K562 (cell line): ENCODE results near the gene NISCH. TPM values are rescaled to one million over a fixed set of nuclear protein-coding genes. Genes with fewer than 3 reads are reported as not detected.

Source experiments
- ATAC-seq: fragments of 200-7000 bp; cut with Tn5 transposase; 3 replicates; pipeline ENCODE4 v1.9.1; 2020; ENCODE audit warnings: moderate library complexity
- BruUV-seq: library from RNA; stranded (reverse); fragments of 400-500 nt; replicated peaks from 2 replicates; lab custom pipeline; 2021; lab: Mats Ljungman, UMichigan
- CTCF ChIA-PET: fragments of 300-600 bp; formaldehyde crosslinking; extraction: SDS; loops from one replicate; lab custom pipeline; 2021; ENCODE audit warnings: low intra/inter-chr PET ratio; lab: Yijun Ruan, JAX
- POLR2A ChIA-PET: fragments of 300-600, 350-650 bp; sonication (Branson Sonifier 250); formaldehyde crosslinking; extraction: SDS; loops from one replicate; lab custom pipeline; 2021; ENCODE audit warnings: antibody characterized with exemption, inconsistent platforms; lab: Yijun Ruan, JAX
- DNase-seq, 4 experiments: peaks; one replicate each; pipeline versions ENCODE4 v3.0.0 to v3.0.0-alpha.2; 2011 to 2018; ENCODE audit warnings: low spot score in 3 of 4, mixed read lengths in 3 of 4; ENCODE audit errors: extremely low read depth in 1 of 4
- FAIRE-seq: peaks from 2 replicates; lab custom pipeline; 2011; peaks lifted over from hg19 to GRCh38; lab: Jason Lieb, UNC
- H2AFZ ChIP-seq: 2 replicates; pipeline ENCODE4 v1.6.0; 2011; ENCODE audit warnings: low read depth, low read length, control low read depth, inconsistent platforms
- H3K27ac ChIP-seq: fragments of 200-600 bp; 3 replicates; pipeline ENCODE4 v1.8.0; 2011; ENCODE audit warnings: low read depth, mild to moderate bottlenecking, control low read depth, inconsistent platforms, low read length, moderate library complexity, mixed read lengths; ENCODE audit errors: extremely low read depth
- H3K27me3 ChIP-seq, 2 experiments: fragments of 300-600 bp in 1 of 2; 2 replicates in 1 of 2; 3 replicates in 1 of 2; pipeline versions ENCODE4 v1.6.0 to v1.8.0; 2011; ENCODE audit warnings: inconsistent platforms in 2 of 2, low read length in 2 of 2, mild to moderate bottlenecking in 1 of 2, mixed read lengths in 1 of 2, moderate library complexity in 1 of 2; ENCODE audit not compliant: control insufficient read depth in 2 of 2, insufficient read depth in 2 of 2
- H3K36me3 ChIP-seq: fragments of 300-600 bp; 3 replicates; pipeline ENCODE4 v1.8.0; 2011; ENCODE audit warnings: mild to moderate bottlenecking, low read length, inconsistent platforms; ENCODE audit not compliant: control insufficient read depth, insufficient read depth
- H3K4me1 ChIP-seq, 2 experiments: fragments of 200-600 bp in 1 of 2; replicated peaks in 1 of 2; 2 replicates in 1 of 2; 3 replicates in 1 of 2; pipeline versions ENCODE4 v1.5.1 to v1.8.0; 2011; ENCODE audit warnings: inconsistent platforms in 2 of 2, low read length in 2 of 2, mild to moderate bottlenecking in 1 of 2, mixed read lengths in 1 of 2, moderate library complexity in 1 of 2; ENCODE audit not compliant: control insufficient read depth in 2 of 2, insufficient read depth in 2 of 2
- H3K4me2 ChIP-seq: 2 replicates; pipeline ENCODE4 v1.6.1; 2011; ENCODE audit warnings: low read length, control low read depth, inconsistent platforms, mixed read lengths; ENCODE audit not compliant: insufficient read depth
- H3K4me3 ChIP-seq: fragments of 200-600 bp; sonication (generic), shearing (Covaris generic); 2 replicates; pipeline ENCODE4 v1.5.1; 2016; ENCODE audit warnings: control low read depth, inconsistent platforms
- H3K79me2 ChIP-seq: fragments of 200-600 bp; 3 replicates; pipeline ENCODE4 v1.8.0; 2011; ENCODE audit warnings: low read length, inconsistent platforms; ENCODE audit not compliant: control insufficient read depth, insufficient read depth
- H3K9ac ChIP-seq, 2 experiments: 2 replicates each; pipeline versions ENCODE4 v1.6.0 to v1.6.1; 2011; ENCODE audit warnings: low read depth in 2 of 2, low read length in 2 of 2, control low read depth in 1 of 2, inconsistent platforms in 1 of 2, mild to moderate bottlenecking in 1 of 2, mixed read lengths in 1 of 2; ENCODE audit not compliant: insufficient read depth in 1 of 2
- H3K9me1 ChIP-seq: one replicate; pipeline ENCODE4 v1.6.0; 2011; ENCODE audit warnings: inconsistent platforms, mild to moderate bottlenecking, low read length, moderate library complexity; ENCODE audit not compliant: control insufficient read depth, insufficient read depth
- H3K9me3 ChIP-seq: replicated peaks from 2 replicates; pipeline ENCODE4 v1.5.1; 2011; ENCODE audit warnings: low read depth, low read length, inconsistent platforms; ENCODE audit not compliant: control insufficient read depth, insufficient read depth
- H4K20me1 ChIP-seq: replicated peaks from 2 replicates; pipeline ENCODE4 v1.6.1; 2011; ENCODE audit warnings: low read length, inconsistent platforms, mixed read lengths; ENCODE audit not compliant: control insufficient read depth, insufficient read depth
- ARID1B ChIP-seq: fragments of 450-650 bp; IDR thresholded peaks from 2 replicates; pipeline ENCODE4 v1.6.1; 2016; ENCODE audit warnings: antibody characterized with exemption, mild to moderate bottlenecking, inconsistent platforms
- CEBPG ChIP-seq, 3 experiments: fragments of 200-800 bp in 1 of 3; sonication (Bioruptor generic) in 1 of 3; sonication (generic) in 1 of 3; formaldehyde crosslinking in 1 of 3; IDR thresholded peaks in 2 of 3; conservative IDR thresholded peaks in 1 of 3; 2 replicates each; pipeline versions ENCODE4 v1.6.1 to v1.8.0; 2016 to 2022; ENCODE audit warnings: missing compliant biosample characterization in 2 of 3, missing genetic modification characterization in 2 of 3, mild to moderate bottlenecking in 1 of 3, missing genetic modification reagents in 1 of 3
- EP400 ChIP-seq: fragments of 450-650 bp; IDR thresholded peaks from 2 replicates; pipeline ENCODE4 v1.6.1; 2017; ENCODE audit warnings: antibody characterized with exemption, mild to moderate bottlenecking, moderate library complexity
- ETV5 ChIP-seq: sonication (generic); formaldehyde crosslinking; IDR thresholded peaks from 2 replicates; pipeline ENCODE4 v1.4.0; 2020; ENCODE audit warnings: low read depth, mild to moderate bottlenecking, missing genetic modification reagents
- HDAC6 ChIP-seq: IDR thresholded peaks from 2 replicates; pipeline ENCODE4 v1.6.1; 2012; ENCODE audit warnings: low read depth, mild to moderate bottlenecking, control low read depth, inconsistent platforms, low read length, moderate library complexity
- NCOA1 ChIP-seq: fragments of 450-650 bp; IDR thresholded peaks from 2 replicates; pipeline ENCODE4 v1.6.1; 2016; ENCODE audit warnings: low read depth
- ZC3H4 ChIP-seq: sonication (generic); formaldehyde crosslinking; IDR thresholded peaks from 2 replicates; pipeline ENCODE4 v1.9.0; 2021; ENCODE audit warnings: missing genetic modification reagents, borderline replicate concordance
- ZNF76 ChIP-seq: fragments of 250-450 bp; sonication (Bioruptor Pico); IDR thresholded peaks from 2 replicates; pipeline ENCODE4 v1.4.0; 2020; ENCODE audit warnings: mild to moderate bottlenecking, moderate library complexity, borderline replicate concordance
- WGBS: fragments of 100-300 bp; shearing (Covaris generic); methylation state at CpG from one replicate; pipeline ENCODE4 v1.1.6; 2016; ENCODE audit warnings: low coverage, mixed read lengths; ENCODE audit not compliant: insufficient coverage; ENCODE audit errors: missing lambda C conversion rate; 5-methylcytosine and 5-hydroxymethylcytosine counted together
- in situ Hi-C: fragments of 300-500 bp; cut with MboI; formaldehyde crosslinking; loops from 4 replicates; pipeline ENCODE4 v1.15.0; 2018; ENCODE audit warnings: inconsistent platforms, mixed read lengths
- intact Hi-C: fragments of 100-400 bp; cut with micrococcal nuclease; formaldehyde crosslinking; loops from 2 replicates; pipeline ENCODE4 v1.14.2; 2022
- polyA plus RNA-seq, 8 experiments: library from polyadenylated mRNA; depleted of rRNA in 4 of 8; stranded (reverse) in 5 of 8; unstranded in 3 of 8; fragments of >200 nt; fragmentation: Nextera tagmentation in 2 of 8; fragmentation: Illumina TruSeq in 1 of 8; extraction: Ambion mirVana in 2 of 8; extraction: Trizol in 1 of 8; gene quantifications; 2 replicates each; pipeline versions ENCODE4 v1.2.1 to v1.2.3, GENCODE V29; 2011 to 2014; ENCODE audit warnings: inconsistent platforms in 1 of 8, missing spikeins in 1 of 8
- total RNA-seq, 7 experiments: library from RNA; depleted of rRNA in 6 of 7; stranded (reverse); fragments of >200 nt in 6 of 7; fragmentation: Illumina TruSeq in 2 of 7; extraction: Trizol in 2 of 7; gene quantifications; 2 replicates each; pipeline versions ENCODE4 v1.2.1 to v1.2.3, GENCODE V29; 2011 to 2021; ENCODE audit warnings: low replicate concordance in 1 of 7
- TF ChIP-seq, protein P1 (sequence below): fragments of 450-650 bp; formaldehyde crosslinking; IDR thresholded peaks from 2 replicates; pipeline ENCODE4 v1.4.0; 2020; ENCODE audit warnings: mild to moderate bottlenecking, moderate library complexity
- TF ChIP-seq, protein P2 (sequence below): fragments of 250-450 bp; sonication (Bioruptor Pico); IDR thresholded peaks from 2 replicates; pipeline ENCODE4 v1.9.0; 2021; ENCODE audit warnings: mild to moderate bottlenecking

NISCH gene
- total and polyA plus RNA-seq, 9 of the 15 experiments (the other 6 are each of a cell fraction or from before 2014, with no cell fraction given) = 0.44 to 43.5 (median 23.4) TPM

DNA sequence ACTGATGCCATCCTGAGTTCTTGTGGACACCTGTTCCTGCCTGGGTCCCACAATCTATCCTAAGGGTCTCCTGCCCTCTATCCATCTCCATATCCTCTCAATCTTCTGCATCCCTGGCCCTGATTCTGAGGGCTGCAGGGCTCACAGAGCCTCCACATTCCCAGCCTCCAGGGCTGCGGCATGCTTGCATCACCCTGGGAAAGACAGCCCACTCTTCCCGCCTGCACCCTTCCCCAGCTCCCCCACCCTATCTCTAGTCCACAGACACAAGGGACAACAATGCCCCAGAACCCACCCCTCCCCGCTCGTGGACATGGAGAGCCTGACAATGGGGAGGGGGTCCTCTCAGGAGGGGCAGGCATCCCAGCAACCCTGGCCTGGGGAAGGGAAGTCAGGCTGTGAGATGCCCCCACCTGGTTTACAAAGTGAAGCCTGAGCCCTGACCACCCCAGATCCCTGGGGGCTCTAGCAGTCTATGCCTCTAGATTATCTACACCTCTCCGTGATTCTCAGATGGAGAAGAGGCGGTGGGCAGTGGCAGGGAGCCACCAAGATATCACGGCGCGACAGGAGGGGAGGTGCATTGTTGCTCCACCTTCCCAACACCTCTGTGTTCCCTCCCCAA lies 20.8 kb upstream of the NISCH start:
- Histone ChIP-seq H3K4me2 (0 out of 2 replicates have a peak overlapping the region, but pooled peaks have one; percentile 17), H3K27me3 (no peaks in the 10 kb centered on the region; a peak in 1 of 5 replicates)
- 13% methylated on average over 7 of the region's 9 CpGs for WGBS

DNA sequence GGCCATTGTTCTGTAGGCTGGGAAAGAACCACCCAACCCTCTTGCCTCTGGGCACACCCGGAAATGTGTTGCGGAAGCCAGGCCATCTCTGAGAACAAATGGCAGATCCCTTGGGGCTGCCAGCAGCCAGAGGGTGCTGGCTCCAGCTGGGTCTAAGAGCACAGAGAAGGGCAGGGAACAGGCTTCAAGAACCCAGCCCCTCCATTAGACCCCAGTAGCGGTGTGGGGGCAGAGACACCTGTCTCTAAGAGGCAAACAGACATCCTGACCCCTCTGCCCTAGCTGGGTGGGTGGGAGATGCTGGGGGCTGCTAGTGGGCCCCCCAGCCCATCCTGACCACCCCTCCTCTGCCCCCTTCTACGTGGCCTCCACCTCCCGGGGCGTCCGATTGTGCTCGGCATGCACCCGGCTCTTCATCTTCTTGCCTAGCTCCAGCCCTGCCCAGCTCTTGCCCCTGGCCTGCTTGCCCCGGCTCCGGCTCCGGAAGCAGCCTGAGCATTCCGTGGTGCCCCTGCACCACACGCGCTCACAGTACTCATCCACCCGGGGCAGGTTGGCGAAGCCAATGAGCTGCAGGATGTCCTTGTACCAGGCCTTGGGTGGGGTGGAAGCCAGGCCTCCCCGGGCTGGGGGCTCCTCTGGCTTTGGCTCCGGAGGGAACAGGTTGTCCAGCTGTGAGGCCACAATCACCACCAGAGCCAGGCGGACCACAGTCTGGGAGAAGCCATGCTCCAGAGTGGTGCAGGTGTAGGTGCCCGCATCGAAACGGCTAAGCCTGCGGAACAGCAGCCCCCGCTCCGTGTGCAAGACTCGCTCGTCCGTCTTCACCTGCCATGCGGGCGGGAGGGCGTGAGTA lies 19.9 kb upstream of the NISCH start:
- no peak for DNase-seq
- no peaks in the 10 kb centered on the region for H3K9me1 ChIP-seq
- CTCF ChIA-PET = no interaction called here
- 42% methylated on average over 21 of the region's 32 CpGs for WGBS
- no peak for ATAC-seq
- H3K36me3 ChIP-seq = no peaks in the 10 kb centered on the region
- H2AFZ ChIP-seq = no peak overlapping the region
- no peak overlapping the region for H3K27ac ChIP-seq
- no peaks in the 10 kb centered on the region for H4K20me1 ChIP-seq
- BruUV-seq = no TSS peak
- H3K9ac ChIP-seq = no peak overlapping the region
- H3K4me2 ChIP-seq = no peak overlapping the region
- H3K4me1 ChIP-seq = peaks cover 0 to 17% of the 10 kb centered on the region in 2 experiments; a peak in 4 of 5 replicates
- intact Hi-C loops = no loop called here
- no peaks in the 10 kb centered on the region; a peak in 1 of 5 replicates for H3K27me3 ChIP-seq
- no peak for FAIRE-seq
- POLR2A ChIA-PET = interaction anchor here (0.7 kb wide), 1 partner anchor 16 kb away, joined by 4 read pairs; no protein-coding TSS in a partner anchor
- no peak for TF ChIP-seq HDAC6
- TF ChIP-seq ETV5 = no peak
- no peak for TF ChIP-seq ARID1B
- TF ChIP-seq, protein P1, sequence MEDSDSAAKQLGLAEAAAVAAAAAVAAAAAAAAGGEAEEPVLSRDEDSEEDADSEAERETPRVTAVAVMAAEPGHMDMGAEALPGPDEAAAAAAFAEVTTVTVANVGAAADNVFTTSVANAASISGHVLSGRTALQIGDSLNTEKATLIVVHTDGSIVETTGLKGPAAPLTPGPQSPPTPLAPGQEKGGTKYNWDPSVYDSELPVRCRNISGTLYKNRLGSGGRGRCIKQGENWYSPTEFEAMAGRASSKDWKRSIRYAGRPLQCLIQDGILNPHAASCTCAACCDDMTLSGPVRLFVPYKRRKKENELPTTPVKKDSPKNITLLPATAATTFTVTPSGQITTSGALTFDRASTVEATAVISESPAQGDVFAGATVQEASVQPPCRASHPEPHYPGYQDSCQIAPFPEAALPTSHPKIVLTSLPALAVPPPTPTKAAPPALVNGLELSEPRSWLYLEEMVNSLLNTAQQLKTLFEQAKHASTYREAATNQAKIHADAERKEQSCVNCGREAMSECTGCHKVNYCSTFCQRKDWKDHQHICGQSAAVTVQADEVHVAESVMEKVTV (CRISPR knock-in tag) = no peak
- TF ChIP-seq ZC3H4 (CRISPR knock-in tag) = no peak
- no peak for TF ChIP-seq EP400
- TF ChIP-seq, protein P2, sequence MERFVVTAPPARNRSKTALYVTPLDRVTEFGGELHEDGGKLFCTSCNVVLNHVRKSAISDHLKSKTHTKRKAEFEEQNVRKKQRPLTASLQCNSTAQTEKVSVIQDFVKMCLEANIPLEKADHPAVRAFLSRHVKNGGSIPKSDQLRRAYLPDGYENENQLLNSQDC (CRISPR knock-in tag) = no peak
- no peak for TF ChIP-seq NCOA1
- H3K9me3 ChIP-seq = no peaks in the 10 kb centered on the region
- H3K79me2 ChIP-seq = no peaks in the 10 kb centered on the region
- in situ Hi-C loops = no loop called here
- H3K4me3 ChIP-seq = no peak overlapping the region

More for the DNA sequence above, 20.8 kb upstream of the NISCH start:
- no peak overlapping the region for H3K4me3 ChIP-seq
- intact Hi-C loops = no loop called here
- ChIA-PET CTCF (no interaction called here), POLR2A (interaction anchor here (0.6 kb wide), 1 partner anchor 22 kb away, joined by 3 read pairs; no protein-coding TSS in a partner anchor)
- no peak overlapping the region for H3K27ac ChIP-seq
- H3K79me2 ChIP-seq = no peaks in the 10 kb centered on the region
- 0 out of 2 replicates have a peak, but pooled peaks have one; percentile 23 for TF ChIP-seq CEBPG (CRISPR knock-in tag; IDR thresholded peaks at IDR 0.05)
- TF ChIP-seq CEBPG (tag; conservative IDR thresholded peaks at IDR 0.05 in 1 of 2, IDR thresholded peaks at IDR 0.05 in 1 of 2) = no peak
- TF ChIP-seq ZNF76 (CRISPR knock-in tag) = no peak
- H3K9me1 ChIP-seq = no peaks in the 10 kb centered on the region
- H3K9me3 ChIP-seq = no peaks in the 10 kb centered on the region
- H3K9ac ChIP-seq = peak overlapping the region in 1 of 2 experiments; percentile 35; a peak in 1 of 4 replicates
- H3K36me3 ChIP-seq = no peaks in the 10 kb centered on the region
- no peak for ATAC-seq
- no peaks in the 10 kb centered on the region for H4K20me1 ChIP-seq
- no peak for FAIRE-seq
- H2AFZ ChIP-seq = no peak overlapping the region
- peaks cover 0 to 17% of the 10 kb centered on the region in 2 experiments; a peak in 4 of 5 replicates for H3K4me1 ChIP-seq
- DNase-seq = no peak
- no TSS peak for BruUV-seq
- in situ Hi-C loops = no loop called here
